ENCODE measurements around the gene SLC16A5. TPM values are rescaled to one million over a fixed set of nuclear protein-coding genes. Genes with fewer than 3 reads are reported as not detected.

The SLC16A5 gene
- total and polyA plus RNA-seq, 2 donors (not counting 1 experiment from before 2014, with no cell fraction given) = 9.3 to 14.5 TPM

- Mint-ChIP-seq H3K4me3 (peak within 1 kb of the TSS; percentile 95), H3K4me1 (peaks cover 30% of the 10 kb centered on the region), H3K27me3 (no peaks in the 10 kb centered on the region), H3K27ac (peak within 1 kb of the TSS; percentile 89), H3K9me3 (ENCODE audit: insufficient read depth) (no peaks in the 10 kb centered on the region)
- Histone ChIP-seq H3K9ac (ENCODE audit: low read length) (peak within 1 kb of the TSS; percentile 80), H3K27ac (ENCODE audit: low read length in 2 of 2) (peak within 1 kb of the TSS; percentile 2 to 65), H3K79me2 (ENCODE audit: control insufficient read depth, insufficient read depth, low read length) (peaks cover 41% of the 10 kb centered on the region), H3K36me3 (replicated peaks in 1 of 2; ENCODE audit: control extremely low read depth in 1 of 2, control insufficient read depth in 1 of 2, extremely low read depth in 1 of 2, insufficient read depth in 2 of 2, low read length in 1 of 2) (no peaks in the 10 kb centered on the region), H2AFZ (ENCODE audit: insufficient read depth, low read depth, low read length, poor library complexity, severe bottlenecking) (peak within 1 kb of the TSS; percentile 75), H3K27me3 (replicated peaks in 1 of 4; ENCODE audit: control extremely low read depth in 1 of 4, control insufficient read depth in 3 of 4, insufficient read depth in 4 of 4, low read length in 3 of 4) (no peaks in the 10 kb centered on the region), H3K9me3 (ENCODE audit: control extremely low read depth in 1 of 3, control insufficient read depth in 2 of 3, insufficient read depth in 1 of 3, low read length in 2 of 3) (no peaks in the 10 kb centered on the region), H3K4me3 (ENCODE audit: control extremely low read depth in 1 of 5, extremely low read depth in 1 of 5, insufficient read depth in 1 of 5, low read depth in 2 of 5, low read length in 4 of 5) (peak within 1 kb of the TSS; percentile 69 to 83 (median 74)), H4K20me1 (ENCODE audit: control insufficient read depth, insufficient read depth, low read length, poor library complexity, severe bottlenecking) (peaks cover 8% of the 10 kb centered on the region), H3K4me2 (replicated peaks; ENCODE audit: low read depth, low read length, poor library complexity, severe bottlenecking) (peak within 1 kb of the TSS; percentile 99), H3K4me1 (ENCODE audit: control insufficient read depth in 2 of 2, insufficient read depth in 2 of 2, low read length in 2 of 2) (peaks cover 15 to 27% of the 10 kb centered on the region in 2 donors)
- no peak for TF ChIP-seq CTCF (IDR thresholded peaks at IDR 0.05)
- no peak for TF ChIP-seq EZH2 (IDR thresholded peaks at IDR 0.05; ENCODE audit: borderline replicate concordance, insufficient read depth, low read depth, low read length, poor library complexity, severe bottlenecking)
- ATAC-seq (ENCODE audit: low read depth) (peak; percentile 97), DNase-seq (peak; percentile 98)
- intact Hi-C loops (cut with micrococcal nuclease) = loop anchor here (1.0 to 2.0 kb wide), 6 partner anchors 17 to 108 kb away; partner anchors contain the start of genes ARMC7, ATP5PD, KCTD2 and NT5C
- WGBS (ENCODE audit: insufficient coverage) = under 1% methylated on average over 59 of the region's 67 CpGs
- POLR2A ChIA-PET = interaction anchor here (0.6 to 1.5 kb wide), 2 partner anchors 40 to 132 kb away, joined by 3 to 4 read pairs; no protein-coding TSS in a partner anchor
- CTCF ChIA-PET = interaction anchor here (0.6 to 1.5 kb wide), 5 partner anchors 19 to 40 kb away, joined by 3 to 14 read pairs (median 4); partner anchors contain the start of gene NT5C
These were observed 66.7 kb downstream of the SLC16A5 start, which contains the start of gene JPT1 for GRCh38 chr17:75154195-75155106. Gene JPT1 (minus strand): TSS chr17:75154512. CDS start chr17:75154397, 115 bp downstream.
